ENCODE measurements around the gene SPATA31C2. TPM values are rescaled to one million over a fixed set of nuclear protein-coding genes. Genes with fewer than 3 reads are reported as not detected.
"Not testable (repeated sequence)": the region's sequence is repeated elsewhere in the genome, so short reads cannot be mapped to it uniquely, and the experiment has no call there.

SPATA31C2 gene
- polyA plus RNA-seq (ENCODE audit: insufficient read length in 4 of 4): under 1 TPM in 3 of 4 donors, not detected in 1; 0.41 to 0.59 (median 0.43) TPM

- not testable (repeated sequence) for DNase-seq (ENCODE audit: low read depth in 4 of 4, low spot score in 3 of 4)
Measured at GRCh38 chr9:88138375-88138774, at the start of gene SPATA31C2. Gene SPATA31C2, minus strand, starts transcription at chr9:88138475. Its CDS starts 29 bp downstream, at chr9:88138446.

DNA sequence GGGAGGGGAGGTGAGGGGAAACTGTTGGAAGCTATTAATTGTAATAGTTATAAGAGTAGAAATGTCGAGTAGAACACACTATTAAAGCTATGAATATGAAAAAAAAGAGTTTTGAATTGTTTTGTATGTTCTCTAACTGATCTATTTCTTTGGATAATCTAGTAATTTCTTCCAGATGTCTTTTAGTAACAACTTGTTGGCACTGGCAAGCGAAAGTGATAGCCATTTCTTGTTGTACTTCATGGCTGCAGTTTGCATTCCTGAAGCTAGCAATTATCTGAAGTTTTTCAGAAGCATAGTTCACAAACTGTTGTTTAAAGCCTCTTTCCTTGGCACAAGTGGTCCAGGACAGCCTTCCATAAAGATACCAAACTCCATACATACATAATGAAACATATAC lies 49.4 kb upstream of the SPATA31C2 start:
- DNase-seq (ENCODE audit: low read depth in 4 of 4, low spot score in 3 of 4): no peak

DNA sequence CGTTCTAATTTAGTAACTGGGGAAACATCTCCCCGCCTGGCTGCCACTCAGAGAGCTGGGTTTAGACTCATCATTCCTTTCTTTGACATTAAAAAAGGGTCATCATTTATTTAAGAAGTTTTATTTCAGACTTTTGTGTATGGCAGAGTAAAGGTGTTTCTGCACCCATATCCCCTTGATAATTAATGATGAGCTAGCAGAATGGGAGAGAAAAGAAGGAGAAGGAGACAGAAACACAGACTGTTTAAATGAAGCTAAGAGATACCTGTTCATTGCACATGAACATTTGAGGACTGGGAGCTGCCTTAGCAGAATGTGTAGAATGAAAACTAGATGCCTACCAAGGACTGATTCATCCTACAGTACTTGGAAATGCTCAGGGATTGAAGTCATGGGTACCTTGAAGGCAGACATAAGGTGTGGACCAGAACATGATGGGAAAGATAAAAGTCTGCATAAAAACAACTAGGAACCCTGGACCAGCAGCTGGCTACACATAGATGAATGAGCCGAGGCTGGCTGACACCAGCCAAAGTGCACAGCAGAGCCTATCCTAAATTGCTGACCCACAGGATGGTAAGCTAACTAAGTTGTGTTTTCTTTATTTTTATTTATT lies 48.3 kb upstream of the SPATA31C2 start:
- DNase-seq (ENCODE audit: low read depth in 4 of 4, low spot score in 3 of 4): no peak

DNA sequence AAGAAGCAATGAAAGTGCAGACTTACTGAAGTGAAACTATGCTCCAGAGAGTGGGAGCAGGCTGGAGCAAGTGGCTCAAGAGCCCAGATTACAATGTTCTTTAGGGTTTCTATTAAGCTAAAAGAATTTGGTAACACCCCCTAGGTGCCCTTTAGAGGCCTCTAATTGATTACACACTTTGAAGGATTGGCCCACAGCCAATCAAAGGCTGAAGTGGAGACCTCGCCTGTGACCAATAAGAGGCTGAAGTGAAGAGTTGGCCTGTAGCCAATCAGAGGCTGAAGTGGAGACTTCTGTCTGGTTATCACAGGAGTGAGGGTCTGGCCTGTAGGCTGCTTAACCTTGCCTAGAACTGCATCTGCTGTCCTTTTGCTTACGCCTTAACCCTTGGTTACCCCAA lies 46.7 kb upstream of the SPATA31C2 start:
- no peak for DNase-seq (ENCODE audit: low read depth in 4 of 4, low spot score in 3 of 4)

DNA sequence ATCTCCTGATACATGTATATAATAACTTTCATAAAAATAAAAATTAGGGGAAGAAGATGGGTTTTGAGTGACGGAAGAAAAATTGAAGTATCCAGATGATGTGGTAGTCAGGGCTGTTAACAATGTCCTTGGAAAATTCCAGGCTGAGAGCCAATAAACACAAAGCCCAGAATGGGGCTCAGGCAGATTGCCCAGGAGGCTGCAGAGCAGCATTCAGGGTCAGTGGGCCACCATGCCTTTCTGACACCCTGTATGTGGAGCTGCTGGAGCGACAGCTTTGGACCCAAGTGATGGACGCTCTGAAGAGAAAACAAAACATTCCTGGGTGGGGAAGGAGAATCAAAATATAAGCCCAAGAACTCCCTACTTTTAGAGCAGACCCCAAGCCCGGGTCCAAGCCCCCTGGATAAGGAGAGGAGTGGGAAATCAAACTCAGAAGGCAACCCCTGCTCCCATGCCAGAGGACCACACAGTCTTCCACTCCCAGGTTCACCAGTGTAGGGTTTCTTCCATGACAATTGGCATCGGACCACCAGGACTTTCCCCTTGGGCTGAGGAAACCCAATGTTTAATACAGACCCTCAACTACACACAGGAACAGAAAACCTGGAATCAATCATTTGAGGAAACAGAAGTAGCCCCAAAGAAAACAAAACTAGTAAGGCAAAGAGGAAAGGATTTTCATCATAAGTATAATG lies 45.7 kb upstream of the SPATA31C2 start:
- DNase-seq (ENCODE audit: low read depth in 4 of 4, low spot score in 3 of 4): no peak

GRCh38 chr9:88182501-88182900 lies 44.2 kb upstream of the SPATA31C2 start:
- DNase-seq (ENCODE audit: low read depth in 4 of 4, low spot score in 3 of 4): no peak

DNA sequence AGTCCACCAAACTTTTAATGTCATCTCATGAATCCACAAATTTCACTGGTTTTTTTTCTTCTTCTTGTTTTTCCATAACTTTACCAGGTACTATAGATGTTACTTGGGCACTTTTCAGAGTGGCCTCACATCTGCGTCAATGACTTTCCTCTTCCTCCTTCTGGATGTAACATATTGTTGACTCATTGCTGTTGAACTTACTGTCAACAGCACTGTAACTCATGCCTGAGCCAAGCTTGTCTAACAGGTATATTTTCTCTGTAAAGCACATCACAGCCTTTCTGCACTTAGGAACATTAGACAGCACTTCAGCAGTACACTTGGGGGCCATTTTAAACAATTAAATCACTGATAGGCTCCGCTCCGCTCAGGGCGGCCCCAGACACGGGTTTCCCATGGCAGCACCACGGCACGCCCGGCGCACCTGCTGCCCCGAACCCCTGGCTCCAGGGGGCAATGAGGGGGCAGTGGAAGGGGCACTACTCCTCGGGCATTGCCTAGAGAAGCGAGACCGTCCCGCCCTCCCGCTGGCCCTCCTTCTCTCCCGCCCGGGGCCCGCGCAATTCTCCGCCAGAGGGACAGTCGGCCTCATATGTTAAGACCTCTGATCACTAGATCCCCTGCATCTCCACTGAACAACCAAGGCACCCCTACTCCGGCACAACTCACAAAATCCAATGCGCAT lies 41.9 kb upstream of the SPATA31C2 start:
- DNase-seq (ENCODE audit: low read depth in 4 of 4, low spot score in 3 of 4): no peak

- no peak for DNase-seq (ENCODE audit: low read depth in 4 of 4, low spot score in 3 of 4)
Measured at GRCh38 chr9:88179062-88179521, 40.8 kb upstream of the SPATA31C2 start.

DNA sequence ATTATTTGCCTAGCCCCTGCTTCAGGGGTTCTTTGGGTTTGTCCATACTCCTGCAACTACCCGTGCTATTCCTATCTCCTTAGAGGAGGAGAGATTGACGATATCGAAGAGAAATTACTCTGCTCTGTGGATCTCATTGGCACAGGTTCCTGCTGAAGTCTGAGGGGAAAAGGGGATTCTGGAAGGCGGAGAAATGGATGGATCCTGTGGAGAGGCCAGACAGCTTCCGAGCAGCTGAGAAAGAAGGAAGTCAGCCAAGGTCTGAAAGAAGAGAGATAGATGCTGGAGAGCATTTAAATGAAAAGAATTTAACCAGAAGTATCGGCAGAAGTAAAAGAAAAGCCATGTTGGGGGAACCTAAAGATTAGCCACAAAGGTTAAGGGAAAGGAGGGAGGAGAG lies 40.4 kb upstream of the SPATA31C2 start:
- no peak for DNase-seq (ENCODE audit: low read depth in 4 of 4, low spot score in 3 of 4)

- DNase-seq (ENCODE audit: low read depth in 4 of 4, low spot score in 3 of 4): no peak
Measured at GRCh38 chr9:88177371-88177770, 39.1 kb upstream of the SPATA31C2 start.

GRCh38 chr9:88174324-88174723 lies 36.0 kb upstream of the SPATA31C2 start:
- DNase-seq (ENCODE audit: low read depth in 4 of 4, low spot score in 3 of 4): no peak

DNA sequence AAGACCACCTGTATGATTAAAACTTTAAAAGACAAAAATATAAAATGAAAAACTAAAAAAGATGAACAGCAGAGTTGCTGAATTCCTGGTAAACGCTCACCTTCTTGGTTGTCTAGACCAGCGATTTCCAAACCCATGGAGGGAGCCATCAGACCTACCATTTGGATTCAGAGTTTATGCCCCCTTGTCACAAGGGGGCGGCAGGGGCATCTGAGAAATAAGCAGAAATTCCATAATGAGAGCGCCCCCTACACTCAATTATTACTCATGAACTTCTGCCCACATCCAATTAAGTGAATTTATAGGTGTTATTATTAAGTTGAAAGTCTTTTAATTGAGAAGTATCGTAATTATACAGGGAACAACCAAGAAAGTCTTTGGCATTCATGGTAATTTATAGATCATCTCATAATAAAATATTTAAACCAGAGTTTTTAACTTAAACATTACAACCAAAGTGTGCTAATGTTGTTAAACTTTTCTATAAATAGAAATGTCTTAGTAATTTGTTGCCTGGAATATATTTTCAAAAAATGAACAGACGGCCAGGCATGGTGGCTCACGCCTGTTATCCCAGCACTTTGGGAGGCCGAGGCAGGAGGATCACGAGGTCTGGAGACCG lies 35.2 kb upstream of the SPATA31C2 start:
- no peak for DNase-seq (ENCODE audit: low read depth in 4 of 4, low spot score in 3 of 4)

DNA sequence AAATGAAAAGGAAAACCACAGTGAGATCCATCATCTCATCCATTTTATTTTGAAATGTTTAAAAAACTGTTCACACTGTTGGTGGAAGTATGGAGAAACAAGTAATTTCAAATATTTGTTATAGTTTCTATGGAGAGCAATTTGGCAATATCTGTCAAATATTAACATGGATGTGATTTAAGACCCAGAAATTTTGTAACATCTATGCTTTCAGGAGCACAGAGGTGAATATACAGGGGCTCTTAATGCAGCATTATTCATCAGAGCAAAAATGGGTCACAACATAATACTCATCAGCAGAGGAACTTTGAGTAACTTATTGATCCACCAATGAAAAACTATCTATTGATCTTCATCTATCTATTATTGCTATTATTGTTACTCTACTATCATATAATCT lies 31.4 kb upstream of the SPATA31C2 start:
- no peak for DNase-seq (ENCODE audit: low read depth in 4 of 4, low spot score in 3 of 4)

- no peak for DNase-seq (ENCODE audit: low read depth in 4 of 4, low spot score in 3 of 4)
Measured at GRCh38 chr9:88168564-88168963, 30.3 kb upstream of the SPATA31C2 start.

DNA sequence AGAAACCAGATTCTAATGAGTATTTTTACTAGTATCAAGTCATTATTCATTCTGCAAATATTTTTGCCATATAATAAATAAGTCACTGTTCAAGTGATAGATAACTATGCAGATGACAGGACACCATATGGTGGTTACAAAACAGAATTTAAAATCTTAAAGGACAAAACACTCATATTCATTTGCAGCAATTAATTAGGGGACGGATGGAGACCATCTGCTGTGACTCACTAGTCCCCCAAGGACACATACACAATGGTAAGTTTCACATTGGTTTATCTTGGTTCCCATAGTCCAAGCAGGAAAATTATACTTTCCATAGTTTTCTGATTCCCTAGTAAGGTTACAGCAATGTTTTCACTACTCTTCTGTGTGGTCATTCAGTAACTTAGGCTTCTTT lies 28.4 kb upstream of the SPATA31C2 start:
- peak in 1 of 4 donors; percentile 18 for DNase-seq (ENCODE audit: low read depth in 4 of 4, low spot score in 3 of 4)

DNA sequence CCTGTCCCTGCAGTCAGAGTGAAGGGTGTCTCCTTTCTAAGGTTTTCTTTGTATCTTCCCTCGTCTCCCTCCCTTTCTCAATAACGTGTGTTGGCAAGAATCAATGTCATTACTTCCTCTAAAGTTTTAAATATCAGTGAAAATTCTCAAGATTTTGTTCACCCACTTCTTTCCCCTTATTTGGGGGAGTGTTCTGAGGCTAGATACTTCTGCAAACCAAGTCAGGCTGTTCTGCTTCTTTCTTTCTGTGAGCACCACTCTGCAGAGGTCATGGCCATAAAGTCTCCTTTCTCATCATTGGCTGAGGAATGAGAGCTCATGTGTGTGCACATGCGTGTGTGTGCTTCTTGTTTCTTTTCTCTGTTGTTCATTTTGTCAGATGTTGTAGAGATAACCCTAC lies 26.6 kb upstream of the SPATA31C2 start:
- no peak for DNase-seq (ENCODE audit: low read depth in 4 of 4, low spot score in 3 of 4)

DNA sequence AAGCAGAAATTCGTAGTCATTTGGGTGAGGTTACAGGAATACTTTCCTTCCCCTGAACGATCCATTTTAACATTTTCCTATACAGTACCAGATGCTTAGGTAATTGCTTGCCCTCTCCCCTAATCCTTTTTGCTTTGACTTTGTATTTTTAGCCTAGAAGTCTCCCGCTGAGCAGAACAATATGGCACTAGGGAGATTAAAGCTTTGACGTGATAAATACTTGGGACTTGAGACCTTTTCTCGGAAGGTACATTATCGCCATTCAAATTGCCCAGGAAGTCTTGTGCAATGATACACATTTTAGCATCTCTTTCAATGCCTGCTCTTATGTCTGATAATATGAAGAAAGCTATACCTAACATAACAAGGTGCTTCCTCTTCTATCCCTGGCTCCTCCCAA lies 22.9 kb upstream of the SPATA31C2 start:
- DNase-seq (ENCODE audit: low read depth in 4 of 4, low spot score in 3 of 4): no peak

DNA sequence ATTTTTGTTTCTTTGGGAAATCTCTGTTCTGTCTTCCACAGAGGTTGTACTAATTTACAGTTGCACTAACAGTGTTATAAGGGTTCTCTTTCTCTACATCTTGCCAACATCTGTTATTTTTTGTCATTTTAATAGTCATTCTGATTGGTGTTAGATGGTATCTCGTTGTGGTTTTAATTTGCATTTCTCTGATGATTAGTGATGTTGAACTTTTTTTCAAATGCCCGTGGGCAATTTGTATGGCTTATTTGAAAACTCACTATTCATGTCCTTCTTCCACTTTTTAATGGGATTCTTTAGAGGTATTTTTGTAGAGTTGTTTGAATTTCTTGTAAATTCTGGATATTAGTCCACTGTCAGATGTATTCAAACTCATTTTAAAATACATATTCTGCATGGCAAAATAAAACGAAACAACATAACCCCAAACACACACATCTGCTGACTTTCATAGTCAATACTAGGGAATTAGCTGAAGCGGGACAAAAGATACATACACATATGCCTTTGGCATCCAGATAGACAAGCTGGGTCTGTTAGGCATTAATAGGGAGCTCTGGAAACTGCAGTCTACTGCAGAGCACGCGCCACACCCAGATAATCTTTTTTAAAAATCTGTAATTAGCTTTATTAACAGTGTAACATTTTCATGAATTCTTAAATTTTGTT lies 5.8 kb upstream of the SPATA31C2 start:
- no peak for DNase-seq (ENCODE audit: low read depth in 4 of 4, low spot score in 3 of 4)

- no peak for DNase-seq (ENCODE audit: low read depth in 4 of 4, low spot score in 3 of 4)
Measured at GRCh38 chr9:88143179-88143578, 4.9 kb upstream of the SPATA31C2 start.

DNA sequence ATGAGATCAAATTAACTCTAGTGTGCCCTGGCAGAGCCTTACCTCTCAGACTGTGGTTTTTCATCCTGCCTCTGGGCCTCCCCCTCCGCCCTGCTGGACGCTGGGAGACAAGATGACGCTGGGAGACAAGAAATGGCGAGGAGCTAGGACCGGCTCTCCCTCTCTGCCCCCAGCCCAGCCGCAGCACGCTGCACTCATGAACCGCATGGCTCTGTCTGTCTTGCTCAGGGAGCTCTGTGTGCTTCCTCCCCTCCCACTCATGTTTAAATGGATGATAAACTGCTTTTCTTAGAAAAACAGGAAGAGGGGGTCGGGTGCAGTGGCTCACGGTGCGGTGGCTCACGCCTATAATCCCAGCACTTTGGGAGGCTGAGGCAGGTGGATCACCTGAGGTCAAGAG lies 4.7 kb downstream of the SPATA31C2 start:
- peak in 1 of 4 donors; percentile 7 for DNase-seq (ENCODE audit: low read depth in 4 of 4, low spot score in 3 of 4)

DNA sequence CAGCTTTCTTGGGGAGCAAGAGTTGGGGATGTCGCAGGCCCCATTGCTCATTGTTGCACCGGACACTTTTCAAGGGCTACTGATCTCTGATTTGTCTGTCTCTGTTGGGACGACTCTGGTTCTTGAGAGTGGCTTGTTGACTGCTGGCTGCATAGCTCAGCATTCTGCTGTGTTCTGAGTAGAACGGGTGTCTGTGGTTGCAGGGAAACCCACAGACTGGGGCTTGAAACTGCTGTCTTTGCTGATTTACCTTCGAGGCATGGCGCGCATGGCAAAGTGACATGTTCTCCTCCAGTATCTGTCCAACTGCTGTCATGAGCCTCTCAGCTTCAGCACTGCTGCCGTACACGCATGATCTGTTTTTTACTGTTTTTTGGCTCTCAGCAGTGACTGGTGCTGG lies 8.7 kb downstream of the SPATA31C2 start:
- DNase-seq (ENCODE audit: low read depth in 4 of 4, low spot score in 3 of 4): not testable (repeated sequence)
